Activated T-helper 2 cell treated with anti-CD3 and anti-CD28 coated beads, Interferon-gamma antibody, Interleukin-2, Interleukin-4, amounts not matched to agents 10 μg/mL and 5 μg/mL and 100 μg/mL, durations not matched to agents 14 hours and 24 hours and 36 hours (primary cell): Measurements from ENCODE around the gene TPP1. TPM values are rescaled to one million over a fixed set of nuclear protein-coding genes. Genes with fewer than 3 reads are reported as not detected.

ENCODE experiments used
- DNase-seq: peaks from one replicate; pipeline ENCODE4 v3.0.0; 2021; ENCODE audit warnings: low spot score
- H3K27ac Mint-ChIP-seq: one replicate; pipeline ENCODE4 v1.8.0; 2021; ENCODE audit warnings: mixed read lengths
- H3K27me3 Mint-ChIP-seq: one replicate; pipeline ENCODE4 v1.8.0; 2021; ENCODE audit warnings: low read depth, mixed read lengths
- H3K36me3 Mint-ChIP-seq: one replicate; pipeline ENCODE4 v1.8.0; 2021; ENCODE audit warnings: low read depth, mixed read lengths
- H3K4me1 Mint-ChIP-seq: one replicate; pipeline ENCODE4 v1.8.0; 2021; ENCODE audit warnings: low read depth, mixed read lengths
- H3K4me3 Mint-ChIP-seq: one replicate; pipeline ENCODE4 v1.8.0; 2021; ENCODE audit warnings: low read depth, mild to moderate bottlenecking, moderate library complexity, mixed read lengths
- H3K9me3 Mint-ChIP-seq: one replicate; pipeline ENCODE4 v1.8.0; 2021; ENCODE audit warnings: mixed read lengths
- intact Hi-C: fragments of 100-400 bp; cut with micrococcal nuclease; formaldehyde crosslinking; loops from one replicate; pipeline ENCODE4 v1.15.1; 2023
- total RNA-seq: library from RNA; stranded (reverse); gene quantifications from 2 replicates; pipeline ENCODE4 v1.2.3, GENCODE V29; 2022

TPP1 gene
- total RNA-seq, 1 donor from 2014 or later = 39.1 TPM

- Mint-ChIP-seq H3K27ac (no peak overlapping the region), H3K9me3 (no peaks in the 10 kb centered on the region), H3K4me1 (no peaks in the 10 kb centered on the region), H3K27me3 (no peaks in the 10 kb centered on the region), H3K36me3 (peaks cover 6% of the 10 kb centered on the region), H3K4me3 (no peak overlapping the region)
- no peak for DNase-seq
- intact Hi-C loops = no loop called here
Observed at GRCh38 chr11:6576471-6577373, 42.5 kb downstream of the TPP1 start.

- no peaks in the 10 kb centered on the region for H3K27me3 Mint-ChIP-seq
- intact Hi-C loops = no loop called here
Observed at GRCh38 chr11:6574816-6575715, 44.2 kb downstream of the TPP1 start.

GRCh38 chr11:6572215-6572614 lies 47.0 kb downstream of the TPP1 start:
- Mint-ChIP-seq H3K36me3 (no peaks in the 10 kb centered on the region), H3K27me3 (no peaks in the 10 kb centered on the region), H3K4me3 (no peak overlapping the region), H3K9me3 (no peaks in the 10 kb centered on the region), H3K4me1 (no peaks in the 10 kb centered on the region), H3K27ac (no peak overlapping the region)
- intact Hi-C loops = no loop called here
- no peak for DNase-seq

More at GRCh38 chr11:6574816-6575715, 44.2 kb downstream of the TPP1 start:
- Mint-ChIP-seq H3K4me1 (no peaks in the 10 kb centered on the region), H3K4me3 (no peak overlapping the region), H3K27ac (no peak overlapping the region), H3K9me3 (no peaks in the 10 kb centered on the region), H3K36me3 (no peaks in the 10 kb centered on the region)
- DNase-seq = no peak

GRCh38 chr11:6571434-6572008 lies 47.7 kb downstream of the TPP1 start:
- Mint-ChIP-seq H3K27me3 (no peaks in the 10 kb centered on the region), H3K4me3 (no peak overlapping the region), H3K36me3 (no peaks in the 10 kb centered on the region), H3K9me3 (no peaks in the 10 kb centered on the region), H3K4me1 (no peaks in the 10 kb centered on the region), H3K27ac (no peak overlapping the region)
- no peak for DNase-seq
- intact Hi-C loops = no loop called here

GRCh38 chr11:6570691-6571427 lies 48.4 kb downstream of the TPP1 start:
- intact Hi-C loops = no loop called here
- Mint-ChIP-seq H3K27me3 (no peaks in the 10 kb centered on the region), H3K27ac (no peak overlapping the region), H3K36me3 (no peaks in the 10 kb centered on the region), H3K9me3 (no peaks in the 10 kb centered on the region), H3K4me3 (no peak overlapping the region), H3K4me1 (no peaks in the 10 kb centered on the region)
- DNase-seq = no peak

GRCh38 chr11:6569706-6570105 lies 49.5 kb downstream of the TPP1 start:
- no peak for DNase-seq
- Mint-ChIP-seq H3K4me1 (no peaks in the 10 kb centered on the region), H3K4me3 (no peak overlapping the region), H3K27me3 (no peaks in the 10 kb centered on the region), H3K9me3 (no peaks in the 10 kb centered on the region), H3K27ac (no peak overlapping the region), H3K36me3 (peaks cover 3% of the 10 kb centered on the region)
- intact Hi-C loops = no loop called here

GRCh38 chr11:6568191-6568918 lies 50.9 kb downstream of the TPP1 start:
- no peaks in the 10 kb centered on the region for H3K27me3 Mint-ChIP-seq
- H3K27ac Mint-ChIP-seq = no peak overlapping the region
- H3K4me3 Mint-ChIP-seq = no peak overlapping the region
- intact Hi-C loops = no loop called here
- H3K4me1 Mint-ChIP-seq = no peaks in the 10 kb centered on the region
- no peak for DNase-seq
- no peaks in the 10 kb centered on the region for H3K9me3 Mint-ChIP-seq
- H3K36me3 Mint-ChIP-seq = peaks cover 6% of the 10 kb centered on the region

GRCh38 chr11:6567371-6567745 lies 51.9 kb downstream of the TPP1 start:
- intact Hi-C loops = no loop called here
- Mint-ChIP-seq H3K4me1 (no peaks in the 10 kb centered on the region), H3K4me3 (no peak overlapping the region), H3K9me3 (no peaks in the 10 kb centered on the region), H3K27me3 (no peaks in the 10 kb centered on the region), H3K27ac (no peak overlapping the region), H3K36me3 (peaks cover 6% of the 10 kb centered on the region)
- no peak for DNase-seq

- no peaks in the 10 kb centered on the region for H3K4me1 Mint-ChIP-seq
- DNase-seq = no peak
- intact Hi-C loops = no loop called here
- peaks cover 7% of the 10 kb centered on the region for H3K36me3 Mint-ChIP-seq
- H3K27me3 Mint-ChIP-seq = no peaks in the 10 kb centered on the region
- H3K9me3 Mint-ChIP-seq = no peaks in the 10 kb centered on the region
- no peak overlapping the region for H3K27ac Mint-ChIP-seq
- H3K4me3 Mint-ChIP-seq = no peak overlapping the region
Observed at GRCh38 chr11:6566704-6567370, 52.4 kb downstream of the TPP1 start.

- Mint-ChIP-seq H3K36me3 (peaks cover 11% of the 10 kb centered on the region), H3K27me3 (no peaks in the 10 kb centered on the region), H3K4me1 (no peaks in the 10 kb centered on the region), H3K27ac (no peak overlapping the region), H3K9me3 (no peaks in the 10 kb centered on the region), H3K4me3 (no peak overlapping the region)
- no peak for DNase-seq
- intact Hi-C loops = no loop called here
Observed at GRCh38 chr11:6565988-6566703, 53.1 kb downstream of the TPP1 start.

- H3K27me3 Mint-ChIP-seq = no peaks in the 10 kb centered on the region
- DNase-seq = no peak
- H3K4me1 Mint-ChIP-seq = no peaks in the 10 kb centered on the region
- intact Hi-C loops = no loop called here
- H3K4me3 Mint-ChIP-seq = no peak overlapping the region
- H3K36me3 Mint-ChIP-seq = peaks cover 11% of the 10 kb centered on the region
- no peak overlapping the region for H3K27ac Mint-ChIP-seq
- no peaks in the 10 kb centered on the region for H3K9me3 Mint-ChIP-seq
Observed at GRCh38 chr11:6565325-6565724, 53.9 kb downstream of the TPP1 start.
